ENCODE measurements around the gene ZNF827. TPM values are rescaled to one million over a fixed set of nuclear protein-coding genes. Genes with fewer than 3 reads are reported as not detected.

ZNF827 gene
- total and polyA plus RNA-seq, 2 experiments from 2014 or later = 20.3 to 33.1 TPM

GRCh38 chr4:145890689-145891088 is 47.9 kb downstream of the ZNF827 start (continued):
- TF ChIP-seq, protein P1, sequence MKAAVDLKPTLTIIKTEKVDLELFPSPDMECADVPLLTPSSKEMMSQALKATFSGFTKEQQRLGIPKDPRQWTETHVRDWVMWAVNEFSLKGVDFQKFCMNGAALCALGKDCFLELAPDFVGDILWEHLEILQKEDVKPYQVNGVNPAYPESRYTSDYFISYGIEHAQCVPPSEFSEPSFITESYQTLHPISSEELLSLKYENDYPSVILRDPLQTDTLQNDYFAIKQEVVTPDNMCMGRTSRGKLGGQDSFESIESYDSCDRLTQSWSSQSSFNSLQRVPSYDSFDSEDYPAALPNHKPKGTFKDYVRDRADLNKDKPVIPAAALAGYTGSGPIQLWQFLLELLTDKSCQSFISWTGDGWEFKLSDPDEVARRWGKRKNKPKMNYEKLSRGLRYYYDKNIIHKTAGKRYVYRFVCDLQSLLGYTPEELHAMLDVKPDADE (IDR thresholded peaks at IDR 0.05) = no peak
- TF ChIP-seq, protein P2, sequence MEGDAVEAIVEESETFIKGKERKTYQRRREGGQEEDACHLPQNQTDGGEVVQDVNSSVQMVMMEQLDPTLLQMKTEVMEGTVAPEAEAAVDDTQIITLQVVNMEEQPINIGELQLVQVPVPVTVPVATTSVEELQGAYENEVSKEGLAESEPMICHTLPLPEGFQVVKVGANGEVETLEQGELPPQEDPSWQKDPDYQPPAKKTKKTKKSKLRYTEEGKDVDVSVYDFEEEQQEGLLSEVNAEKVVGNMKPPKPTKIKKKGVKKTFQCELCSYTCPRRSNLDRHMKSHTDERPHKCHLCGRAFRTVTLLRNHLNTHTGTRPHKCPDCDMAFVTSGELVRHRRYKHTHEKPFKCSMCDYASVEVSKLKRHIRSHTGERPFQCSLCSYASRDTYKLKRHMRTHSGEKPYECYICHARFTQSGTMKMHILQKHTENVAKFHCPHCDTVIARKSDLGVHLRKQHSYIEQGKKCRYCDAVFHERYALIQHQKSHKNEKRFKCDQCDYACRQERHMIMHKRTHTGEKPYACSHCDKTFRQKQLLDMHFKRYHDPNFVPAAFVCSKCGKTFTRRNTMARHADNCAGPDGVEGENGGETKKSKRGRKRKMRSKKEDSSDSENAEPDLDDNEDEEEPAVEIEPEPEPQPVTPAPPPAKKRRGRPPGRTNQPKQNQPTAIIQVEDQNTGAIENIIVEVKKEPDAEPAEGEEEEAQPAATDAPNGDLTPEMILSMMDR (conservative IDR thresholded peaks at IDR 0.05; ENCODE audit: low read depth in 2 of 2) = no peak
- no peak for TF ChIP-seq CREB1 (CRISPR knock-in tag; IDR thresholded peaks at IDR 0.05; ENCODE audit: low read depth)
- TF ChIP-seq EZH2 (IDR thresholded peaks at IDR 0.05; ENCODE audit: low read depth, unreplicated experiment) = no peak

GRCh38 chr4:145888393-145888792 is 50.2 kb downstream of the ZNF827 start:
- ATAC-seq (peak; percentile 38), DNase-seq (ENCODE audit: low spot score) (peak; percentile 78)
- no peaks in the 10 kb centered on the region for H4K20me1 ChIP-seq (replicated peaks; ENCODE audit: insufficient read depth)
- peaks cover 68% of the 10 kb centered on the region for H3K4me1 ChIP-seq (ENCODE audit: insufficient read depth)
- Mint-ChIP-seq H3K9me3 (no peaks in the 10 kb centered on the region), H3K4me1 (peaks cover 74% of the 10 kb centered on the region), H3K27ac (peak overlapping the region; percentile 22; the same call in 1 of the 2 replicates), H3K36me3 (ENCODE audit: low read depth) (peaks cover 71% of the 10 kb centered on the region), H3K27me3 (ENCODE audit: insufficient read depth, low read depth, poor library complexity) (peaks cover 2% of the 10 kb centered on the region), H3K4me3 (0 out of 3 replicates have a peak overlapping the region, but pooled peaks have one; percentile 1)
- H3K79me2 ChIP-seq (replicated peaks; ENCODE audit: insufficient read depth) = peaks cover 62% of the 10 kb centered on the region
- peak overlapping the region; percentile 95 for H3K27ac ChIP-seq (ENCODE audit: low read depth)
- H3K27me3 ChIP-seq (ENCODE audit: insufficient read depth) = no peaks in the 10 kb centered on the region
- TF ChIP-seq NANOG (IDR thresholded peaks at IDR 0.05; ENCODE audit: borderline replicate concordance) (no peak), ZNF462 (CRISPR knock-in tag; IDR thresholded peaks at IDR 0.05) (peak; percentile 92), CREB1 (CRISPR knock-in tag; IDR thresholded peaks at IDR 0.05; ENCODE audit: low read depth) (no peak), STAT1 (IDR thresholded peaks at IDR 0.05; ENCODE audit: unreplicated experiment) (no peak), EZH2phosphoT487 (IDR thresholded peaks at IDR 0.05; ENCODE audit: unreplicated experiment) (no peak)
- TF ChIP-seq, protein P2 (conservative IDR thresholded peaks at IDR 0.05; ENCODE audit: low read depth in 2 of 2) = peak; percentile 37 to 53
- H2AFZ ChIP-seq = no peak overlapping the region
- no peak overlapping the region for H3K4me3 ChIP-seq
- peaks cover 11% of the 10 kb centered on the region for H3F3A ChIP-seq (replicated peaks; ENCODE audit: low read depth)
- H3K4me2 ChIP-seq = peak overlapping the region; percentile 19
- no peaks in the 10 kb centered on the region; the same call in none of the 2 replicates for H3K36me3 ChIP-seq (ENCODE audit: insufficient read depth)
- H3K9me2 ChIP-seq (ENCODE audit: insufficient read depth) = no peaks in the 10 kb centered on the region

Measured in GM23338 (cell line).